ENCODE results near the gene ALDH3B2.

DNA sequence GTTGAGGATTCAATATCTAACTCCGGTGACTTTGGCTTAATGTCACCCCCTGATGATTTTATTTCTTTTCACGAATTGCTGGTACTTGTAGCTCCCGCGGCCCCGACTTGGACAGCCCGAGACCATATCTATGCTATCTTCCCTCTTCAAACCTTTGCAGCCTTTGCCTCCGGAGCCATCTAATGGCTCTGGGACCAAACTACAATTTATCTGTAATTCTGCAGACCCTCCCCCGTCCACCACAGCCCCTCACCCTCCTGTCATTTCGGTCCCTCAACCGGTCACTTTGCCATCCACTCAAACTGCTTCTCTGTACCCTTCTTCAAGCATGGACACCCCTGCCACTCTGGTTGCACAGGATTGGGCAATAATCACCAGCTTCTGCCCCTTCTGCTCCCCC, 25.7 kb upstream of the ALDH3B2 start:
- TF ChIP-seq POLR2AphosphoS5 (IDR thresholded peaks at IDR 0.05; ENCODE audit: low read depth, low read length) (no peak), SIN3A (IDR thresholded peaks at IDR 0.05; ENCODE audit: borderline replicate concordance, insufficient read depth, low read length) (no peak), TAF1 (IDR thresholded peaks at IDR 0.05; ENCODE audit: borderline replicate concordance, insufficient read depth, low read length) (no peak)
- TF ChIP-seq, protein P1, sequence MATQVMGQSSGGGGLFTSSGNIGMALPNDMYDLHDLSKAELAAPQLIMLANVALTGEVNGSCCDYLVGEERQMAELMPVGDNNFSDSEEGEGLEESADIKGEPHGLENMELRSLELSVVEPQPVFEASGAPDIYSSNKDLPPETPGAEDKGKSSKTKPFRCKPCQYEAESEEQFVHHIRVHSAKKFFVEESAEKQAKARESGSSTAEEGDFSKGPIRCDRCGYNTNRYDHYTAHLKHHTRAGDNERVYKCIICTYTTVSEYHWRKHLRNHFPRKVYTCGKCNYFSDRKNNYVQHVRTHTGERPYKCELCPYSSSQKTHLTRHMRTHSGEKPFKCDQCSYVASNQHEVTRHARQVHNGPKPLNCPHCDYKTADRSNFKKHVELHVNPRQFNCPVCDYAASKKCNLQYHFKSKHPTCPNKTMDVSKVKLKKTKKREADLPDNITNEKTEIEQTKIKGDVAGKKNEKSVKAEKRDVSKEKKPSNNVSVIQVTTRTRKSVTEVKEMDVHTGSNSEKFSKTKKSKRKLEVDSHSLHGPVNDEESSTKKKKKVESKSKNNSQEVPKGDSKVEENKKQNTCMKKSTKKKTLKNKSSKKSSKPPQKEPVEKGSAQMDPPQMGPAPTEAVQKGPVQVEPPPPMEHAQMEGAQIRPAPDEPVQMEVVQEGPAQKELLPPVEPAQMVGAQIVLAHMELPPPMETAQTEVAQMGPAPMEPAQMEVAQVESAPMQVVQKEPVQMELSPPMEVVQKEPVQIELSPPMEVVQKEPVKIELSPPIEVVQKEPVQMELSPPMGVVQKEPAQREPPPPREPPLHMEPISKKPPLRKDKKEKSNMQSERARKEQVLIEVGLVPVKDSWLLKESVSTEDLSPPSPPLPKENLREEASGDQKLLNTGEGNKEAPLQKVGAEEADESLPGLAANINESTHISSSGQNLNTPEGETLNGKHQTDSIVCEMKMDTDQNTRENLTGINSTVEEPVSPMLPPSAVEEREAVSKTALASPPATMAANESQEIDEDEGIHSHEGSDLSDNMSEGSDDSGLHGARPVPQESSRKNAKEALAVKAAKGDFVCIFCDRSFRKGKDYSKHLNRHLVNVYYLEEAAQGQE (IDR thresholded peaks at IDR 0.05; ENCODE audit: insufficient read depth in 1 of 2, low read depth in 2 of 2, low read length in 2 of 2), result no peak

All from PFSK-1 (cell line).